HEK293 (cell line): ENCODE results near the gene CHM.

Experiments
- EGR2 ChIP-seq: fragments of 450-650 bp; formaldehyde crosslinking; IDR thresholded peaks from 2 replicates; pipeline ENCODE4 v1.5.1; 2016; ENCODE audit warnings: low read depth, missing biosample characterization, missing genetic modification characterization
- FEZF1 ChIP-seq: fragments of 450-650 bp; formaldehyde crosslinking; IDR thresholded peaks from 2 replicates; pipeline ENCODE4 v1.5.1; 2016; ENCODE audit warnings: missing biosample characterization, missing genetic modification characterization
- KLF16 ChIP-seq: fragments of 450-650 bp; formaldehyde crosslinking; IDR thresholded peaks from 2 replicates; pipeline ENCODE4 v1.5.1; 2017; ENCODE audit warnings: missing biosample characterization, missing genetic modification characterization
- KLF8 ChIP-seq: fragments of 450-650 bp; formaldehyde crosslinking; IDR thresholded peaks from 2 replicates; pipeline ENCODE4 v1.5.1; 2016; ENCODE audit warnings: missing biosample characterization, missing genetic modification characterization
- PATZ1 ChIP-seq: fragments of 450-650 bp; formaldehyde crosslinking; IDR thresholded peaks from 2 replicates; pipeline ENCODE4 v1.5.1; 2016; ENCODE audit warnings: missing biosample characterization, missing genetic modification characterization
- PRDM10 ChIP-seq: fragments of 450-650 bp; formaldehyde crosslinking; IDR thresholded peaks from 2 replicates; pipeline ENCODE4 v1.5.1; 2016; ENCODE audit warnings: missing biosample characterization, missing genetic modification characterization
- PRDM6 ChIP-seq: fragments of 450-650 bp; formaldehyde crosslinking; IDR thresholded peaks from 2 replicates; pipeline ENCODE4 v1.5.1; 2017; ENCODE audit warnings: missing biosample characterization, missing genetic modification characterization
- REST ChIP-seq: fragments of 450-650 bp; formaldehyde crosslinking; IDR thresholded peaks from 2 replicates; pipeline ENCODE4 v1.5.1; 2016; ENCODE audit warnings: missing biosample characterization, missing genetic modification characterization
- SP3 ChIP-seq: fragments of 450-650 bp; formaldehyde crosslinking; IDR thresholded peaks from 2 replicates; pipeline ENCODE4 v1.5.1; 2016; ENCODE audit warnings: missing biosample characterization, missing genetic modification characterization
- YY1 ChIP-seq: fragments of 450-650 bp; formaldehyde crosslinking; IDR thresholded peaks from 2 replicates; pipeline ENCODE4 v1.5.1; 2018; ENCODE audit warnings: missing biosample characterization, missing genetic modification characterization
- ZBTB11 ChIP-seq: fragments of 450-650 bp; formaldehyde crosslinking; conservative IDR thresholded peaks from 2 replicates; pipeline ENCODE4 v1.5.1; 2016; ENCODE audit warnings: low read depth, missing biosample characterization, missing genetic modification characterization
- ZNF2 ChIP-seq: fragments of 450-650 bp; formaldehyde crosslinking; IDR thresholded peaks from 2 replicates; pipeline ENCODE4 v1.5.1; 2016; ENCODE audit warnings: missing biosample characterization, missing genetic modification characterization
- ZNF211 ChIP-seq: fragments of 450-650 bp; formaldehyde crosslinking; IDR thresholded peaks from 2 replicates; pipeline ENCODE4 v1.5.1; 2016; ENCODE audit warnings: low read depth, missing biosample characterization, missing genetic modification characterization
- ZNF335 ChIP-seq: fragments of 450-650 bp; formaldehyde crosslinking; conservative IDR thresholded peaks from 2 replicates; pipeline ENCODE4 v1.5.1; 2016; ENCODE audit warnings: missing biosample characterization, missing genetic modification characterization
- ZNF433 ChIP-seq: fragments of 450-650 bp; formaldehyde crosslinking; IDR thresholded peaks from 2 replicates; pipeline ENCODE4 v1.5.1; 2016; ENCODE audit warnings: missing biosample characterization, missing genetic modification characterization, low read depth
- ZNF548 ChIP-seq: fragments of 450-650 bp; formaldehyde crosslinking; IDR thresholded peaks from 2 replicates; pipeline ENCODE4 v1.5.1; 2016; ENCODE audit warnings: missing biosample characterization, missing genetic modification characterization
- ZNF585B ChIP-seq: fragments of 450-650 bp; formaldehyde crosslinking; IDR thresholded peaks from 2 replicates; pipeline ENCODE4 v1.5.1; 2016; ENCODE audit warnings: missing biosample characterization, missing genetic modification characterization
- ZNF596 ChIP-seq: fragments of 450-650 bp; IDR thresholded peaks from 2 replicates; pipeline ENCODE4 v1.5.0; 2018; ENCODE audit warnings: missing biosample characterization, mild to moderate bottlenecking, missing genetic modification characterization, moderate library complexity
- ZNF692 ChIP-seq: fragments of 450-650 bp; formaldehyde crosslinking; IDR thresholded peaks from 2 replicates; pipeline ENCODE4 v1.5.1; 2016; ENCODE audit warnings: missing biosample characterization, missing genetic modification characterization
- ZNF704 ChIP-seq: fragments of 450-650 bp; formaldehyde crosslinking; IDR thresholded peaks from 2 replicates; pipeline ENCODE4 v1.5.1; 2016; ENCODE audit warnings: missing biosample characterization, missing genetic modification characterization
- ZNF843 ChIP-seq: fragments of 450-650 bp; formaldehyde crosslinking; IDR thresholded peaks from 2 replicates; pipeline ENCODE4 v1.5.1; 2016; ENCODE audit warnings: missing biosample characterization, missing genetic modification characterization

The CHM gene

GRCh38 chrX:86047174-86047935 is at the start of gene CHM (continued):
- TF ChIP-seq REST = 0 out of 2 replicates have a peak, but pooled peaks have one; percentile 50
- TF ChIP-seq ZNF596 (tag by site-specific recombination) = no peak
- 0 out of 2 replicates have a peak, but pooled peaks have one; percentile 8 for TF ChIP-seq FEZF1 (tag by site-specific recombination)
- TF ChIP-seq SP3 (tag by site-specific recombination) = peak; percentile 58
- TF ChIP-seq PRDM10 (tag by site-specific recombination) = peak; percentile 72
- no peak for TF ChIP-seq ZNF704 (tag by site-specific recombination)
- no peak for TF ChIP-seq PRDM6 (tag by site-specific recombination)
- peak; percentile 52; the same call in 1 of the 2 replicates for TF ChIP-seq ZNF692 (tag by site-specific recombination)
- TF ChIP-seq ZNF335 (tag by site-specific recombination) = peak; percentile 86
- 0 out of 2 replicates have a peak, but pooled peaks have one; percentile 42 for TF ChIP-seq ZBTB11 (tag by site-specific recombination)
- TF ChIP-seq ZNF211 (tag by site-specific recombination) = no peak
- TF ChIP-seq PATZ1 = peak; percentile 60
- peak; percentile 67; the same call in 1 of the 2 replicates for TF ChIP-seq ZNF2 (tag by site-specific recombination)
- TF ChIP-seq ZNF548 (tag by site-specific recombination) = no peak
- 0 out of 2 replicates have a peak, but pooled peaks have one; percentile 38 for TF ChIP-seq KLF16 (tag by site-specific recombination)
- no peak for TF ChIP-seq EGR2 (tag by site-specific recombination)
- TF ChIP-seq KLF8 = peak; percentile 56; the same call in 1 of the 2 replicates
- TF ChIP-seq ZNF585B = no peak
- TF ChIP-seq ZNF843 = 0 out of 2 replicates have a peak, but pooled peaks have one; percentile 38
- peak; percentile 86 for TF ChIP-seq YY1 (tag by site-specific recombination)
- TF ChIP-seq ZNF433 (tag by site-specific recombination) = no peak
